ENCODE measurements around the gene PRIM2.
"Not testable (repeated sequence)": the region's sequence is repeated elsewhere in the genome, so short reads cannot be mapped to it uniquely, and the experiment has no call there.

DNA sequence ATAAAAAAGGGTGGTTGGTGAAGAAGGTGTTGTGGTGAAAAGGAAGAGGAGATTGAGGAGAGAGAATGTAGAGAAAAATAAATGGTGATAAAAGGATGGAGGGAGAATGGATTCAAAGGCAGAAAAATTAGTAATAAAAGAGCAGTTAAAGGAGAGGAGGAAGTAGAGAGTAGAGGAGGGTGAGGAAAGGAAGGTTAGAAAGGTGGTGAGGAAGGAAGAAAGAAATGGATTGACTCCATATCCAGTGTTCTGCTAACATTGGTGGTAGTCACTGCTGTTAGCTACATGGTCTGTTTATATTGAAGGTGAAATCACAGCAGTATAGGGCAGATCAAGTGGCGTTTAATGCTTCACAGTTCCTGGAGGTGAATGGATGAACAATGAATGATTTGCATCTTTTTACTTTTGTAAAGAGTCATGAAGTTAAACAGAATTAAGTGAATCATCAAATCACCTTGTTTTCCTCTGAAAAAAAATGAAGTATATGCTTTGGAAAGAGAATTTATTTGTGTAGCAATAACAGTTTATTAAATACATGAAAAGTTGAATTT, 154.0 kb downstream of the PRIM2 start:
- TF ChIP-seq RARB (CRISPR knock-in tag; IDR thresholded peaks at IDR 0.05); ARNTL (CRISPR knock-in tag; IDR thresholded peaks at IDR 0.05; ENCODE audit: borderline replicate concordance, low read depth); OSR1 (CRISPR knock-in tag; IDR thresholded peaks at IDR 0.05); ZNF8 (CRISPR knock-in tag; IDR thresholded peaks at IDR 0.05); ZFP30 (CRISPR knock-in tag; IDR thresholded peaks at IDR 0.05); GLIS3 (CRISPR knock-in tag; IDR thresholded peaks at IDR 0.05); PPARA (CRISPR knock-in tag; IDR thresholded peaks at IDR 0.05; ENCODE audit: borderline replicate concordance); TOX (CRISPR knock-in tag; IDR thresholded peaks at IDR 0.05; ENCODE audit: borderline replicate concordance): not testable (repeated sequence)
- TF ChIP-seq, protein P1, sequence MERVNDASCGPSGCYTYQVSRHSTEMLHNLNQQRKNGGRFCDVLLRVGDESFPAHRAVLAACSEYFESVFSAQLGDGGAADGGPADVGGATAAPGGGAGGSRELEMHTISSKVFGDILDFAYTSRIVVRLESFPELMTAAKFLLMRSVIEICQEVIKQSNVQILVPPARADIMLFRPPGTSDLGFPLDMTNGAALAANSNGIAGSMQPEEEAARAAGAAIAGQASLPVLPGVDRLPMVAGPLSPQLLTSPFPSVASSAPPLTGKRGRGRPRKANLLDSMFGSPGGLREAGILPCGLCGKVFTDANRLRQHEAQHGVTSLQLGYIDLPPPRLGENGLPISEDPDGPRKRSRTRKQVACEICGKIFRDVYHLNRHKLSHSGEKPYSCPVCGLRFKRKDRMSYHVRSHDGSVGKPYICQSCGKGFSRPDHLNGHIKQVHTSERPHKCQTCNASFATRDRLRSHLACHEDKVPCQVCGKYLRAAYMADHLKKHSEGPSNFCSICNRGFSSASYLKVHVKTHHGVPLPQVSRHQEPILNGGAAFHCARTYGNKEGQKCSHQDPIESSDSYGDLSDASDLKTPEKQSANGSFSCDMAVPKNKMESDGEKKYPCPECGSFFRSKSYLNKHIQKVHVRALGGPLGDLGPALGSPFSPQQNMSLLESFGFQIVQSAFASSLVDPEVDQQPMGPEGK (CRISPR knock-in tag; IDR thresholded peaks at IDR 0.05; ENCODE audit: borderline replicate concordance) = not testable (repeated sequence)
- TF ChIP-seq, protein P2, sequence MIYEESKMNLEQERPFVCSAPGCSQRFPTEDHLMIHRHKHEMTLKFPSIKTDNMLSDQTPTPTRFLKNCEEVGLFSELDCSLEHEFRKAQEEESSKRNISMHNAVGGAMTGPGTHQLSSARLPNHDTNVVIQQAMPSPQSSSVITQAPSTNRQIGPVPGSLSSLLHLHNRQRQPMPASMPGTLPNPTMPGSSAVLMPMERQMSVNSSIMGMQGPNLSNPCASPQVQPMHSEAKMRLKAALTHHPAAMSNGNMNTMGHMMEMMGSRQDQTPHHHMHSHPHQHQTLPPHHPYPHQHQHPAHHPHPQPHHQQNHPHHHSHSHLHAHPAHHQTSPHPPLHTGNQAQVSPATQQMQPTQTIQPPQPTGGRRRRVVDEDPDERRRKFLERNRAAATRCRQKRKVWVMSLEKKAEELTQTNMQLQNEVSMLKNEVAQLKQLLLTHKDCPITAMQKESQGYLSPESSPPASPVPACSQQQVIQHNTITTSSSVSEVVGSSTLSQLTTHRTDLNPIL (CRISPR knock-in tag; IDR thresholded peaks at IDR 0.05; ENCODE audit: low read depth) = not testable (repeated sequence)
